ENCODE data around the gene CACNA1B.

Gene CACNA1B

DNA sequence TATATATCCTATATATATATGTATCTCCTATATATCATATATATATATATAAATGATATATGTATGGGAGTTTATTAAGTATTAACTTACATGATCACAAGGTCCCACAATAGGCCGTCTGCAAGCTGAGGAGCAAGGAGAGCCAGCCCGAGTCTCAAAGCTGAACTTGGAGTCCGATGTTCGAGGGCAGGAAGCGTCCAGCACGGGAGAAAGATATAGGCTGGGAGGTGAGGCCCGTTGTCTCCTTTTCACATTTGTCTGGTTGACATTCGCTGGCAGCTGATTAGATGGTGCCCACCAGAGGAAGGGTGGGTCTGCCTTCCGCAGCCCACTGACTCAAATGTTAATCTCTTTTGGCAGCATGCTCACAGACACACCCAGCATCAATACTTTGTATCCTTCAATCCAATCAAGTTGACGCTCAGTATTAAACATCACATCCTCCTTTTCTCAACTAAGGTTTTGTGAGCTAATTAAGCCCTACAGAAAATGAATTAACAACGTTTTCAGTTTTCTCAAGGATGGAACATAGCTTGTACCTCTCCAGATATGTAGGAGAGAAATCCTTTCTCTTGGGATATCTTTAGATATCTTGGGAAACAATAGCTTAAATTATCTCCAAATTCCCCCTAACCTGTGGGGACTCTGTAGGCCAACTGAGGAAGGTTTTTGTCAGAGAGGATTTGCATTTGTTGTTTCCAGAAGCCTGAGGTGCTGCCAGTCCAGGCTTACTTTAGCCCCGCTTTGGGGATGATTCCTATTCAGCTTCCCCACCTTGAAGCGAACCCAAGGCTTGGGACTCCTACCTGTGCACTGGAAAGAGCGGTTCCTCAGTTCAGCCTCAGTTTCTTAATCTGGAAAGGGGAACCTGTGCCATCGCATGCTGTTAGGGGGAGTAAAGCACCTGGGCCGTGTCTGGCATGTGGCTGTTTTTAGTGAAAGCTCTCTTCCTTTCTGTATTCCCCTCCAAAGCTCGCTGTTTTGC is 163.2 kb downstream of the CACNA1B start:
- no peak for DNase-seq (ENCODE audit: low spot score)

DNA sequence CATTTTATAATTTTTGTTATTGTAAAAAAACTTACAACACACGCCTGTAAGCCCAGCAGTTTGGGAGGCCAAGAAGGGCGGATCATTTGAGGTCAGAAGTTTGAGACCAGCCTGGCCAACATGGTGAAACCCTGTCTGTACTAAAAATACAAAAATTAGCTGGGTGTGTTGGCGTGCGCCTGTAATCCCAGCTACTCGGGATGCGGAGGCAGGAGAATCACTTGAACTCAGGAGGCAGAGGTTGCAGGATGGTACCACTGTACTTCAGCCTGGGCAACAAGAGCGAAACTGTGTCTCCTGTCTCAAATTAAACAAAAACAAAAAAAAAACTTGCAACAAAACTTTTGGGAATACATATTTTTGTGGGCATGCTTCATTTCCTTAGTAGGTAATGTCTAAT is 164.6 kb downstream of the CACNA1B start:
- no peak for DNase-seq (ENCODE audit: low spot score)

DNA sequence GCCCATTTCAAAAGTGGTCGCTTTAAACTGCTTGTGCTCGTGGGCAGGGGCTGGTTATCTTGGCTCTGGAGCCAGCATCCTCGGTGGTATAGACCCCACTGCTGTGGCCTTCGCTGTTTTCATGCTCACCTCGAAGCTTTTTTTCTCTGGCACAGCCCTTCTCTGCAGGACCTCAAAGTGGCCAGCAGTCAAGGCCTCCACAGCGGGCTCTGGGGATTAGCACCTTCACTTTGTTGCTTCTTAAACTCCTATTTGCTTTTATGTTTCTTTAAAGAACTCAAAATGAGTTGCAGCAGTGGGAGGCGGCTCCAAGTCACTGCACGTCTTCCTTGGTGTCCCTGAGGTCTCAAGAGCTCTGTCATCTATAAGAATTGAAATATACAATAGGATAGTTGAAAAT is 165.1 kb downstream of the CACNA1B start:
- no peak for DNase-seq (ENCODE audit: low spot score)

DNA sequence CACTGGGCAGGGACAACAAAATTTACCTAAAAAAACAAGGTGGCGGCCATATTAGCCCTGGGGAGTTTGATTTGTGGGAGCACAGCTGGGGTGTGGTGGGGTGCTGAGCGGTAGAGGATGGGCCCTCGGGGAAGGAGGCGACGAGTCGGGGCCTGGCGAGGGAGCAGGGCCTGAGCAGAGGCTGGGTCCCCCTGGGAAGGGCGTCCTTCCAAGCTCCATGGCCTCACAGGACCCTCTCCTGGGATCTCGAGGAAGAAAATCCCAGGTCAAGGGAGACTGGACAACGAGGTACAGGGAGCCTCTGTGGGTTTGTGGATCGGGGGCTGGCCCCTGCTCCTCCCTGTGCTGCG is 165.5 kb downstream of the CACNA1B start:
- DNase-seq (ENCODE audit: low spot score), result no peak

DNA sequence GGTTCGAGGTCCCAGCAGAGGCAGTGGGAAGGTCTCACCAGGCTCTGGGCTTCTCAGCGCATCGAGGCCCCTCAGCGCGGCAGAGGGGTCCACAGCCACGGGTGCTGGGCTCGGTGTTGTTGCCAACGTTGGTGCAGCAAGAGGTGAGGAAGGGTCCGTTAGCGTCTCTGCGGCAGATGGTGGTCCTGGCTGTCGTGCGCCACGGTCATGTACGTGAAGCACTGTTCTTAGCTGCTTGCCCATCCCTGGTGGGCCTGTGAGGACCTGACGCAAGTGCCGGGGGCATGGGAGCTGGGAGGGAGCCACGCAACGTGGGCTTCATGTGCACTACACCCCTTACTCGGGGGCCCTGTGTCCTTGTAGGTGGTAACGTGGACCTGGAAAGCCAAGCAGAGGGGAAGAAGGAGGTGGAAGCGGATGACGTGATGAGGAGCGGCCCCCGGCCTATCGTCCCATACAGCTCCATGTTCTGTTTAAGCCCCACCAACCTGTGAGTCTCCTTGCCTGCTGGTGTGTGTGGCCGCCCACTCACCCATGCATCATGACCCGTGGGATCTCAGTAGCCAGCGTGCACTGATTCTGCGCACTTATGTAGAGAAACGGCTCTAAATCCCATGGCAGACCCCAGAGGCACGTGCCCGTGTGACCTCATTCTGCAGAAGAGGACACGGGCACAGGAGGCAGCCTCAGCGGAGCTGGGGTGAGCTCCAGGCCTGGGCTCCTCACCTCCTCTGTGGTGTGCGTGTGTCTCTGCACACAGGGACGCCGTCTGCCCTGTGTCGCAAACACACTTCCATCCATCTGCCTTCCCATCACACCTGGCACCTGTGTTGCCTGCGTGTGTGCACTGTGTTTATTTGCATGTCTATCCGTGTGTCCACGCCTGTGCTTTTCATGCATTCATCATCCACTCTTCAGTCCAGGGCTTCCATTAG is 166.1 kb downstream of the CACNA1B start:
- DNase-seq (ENCODE audit: low spot score), result no peak

DNA sequence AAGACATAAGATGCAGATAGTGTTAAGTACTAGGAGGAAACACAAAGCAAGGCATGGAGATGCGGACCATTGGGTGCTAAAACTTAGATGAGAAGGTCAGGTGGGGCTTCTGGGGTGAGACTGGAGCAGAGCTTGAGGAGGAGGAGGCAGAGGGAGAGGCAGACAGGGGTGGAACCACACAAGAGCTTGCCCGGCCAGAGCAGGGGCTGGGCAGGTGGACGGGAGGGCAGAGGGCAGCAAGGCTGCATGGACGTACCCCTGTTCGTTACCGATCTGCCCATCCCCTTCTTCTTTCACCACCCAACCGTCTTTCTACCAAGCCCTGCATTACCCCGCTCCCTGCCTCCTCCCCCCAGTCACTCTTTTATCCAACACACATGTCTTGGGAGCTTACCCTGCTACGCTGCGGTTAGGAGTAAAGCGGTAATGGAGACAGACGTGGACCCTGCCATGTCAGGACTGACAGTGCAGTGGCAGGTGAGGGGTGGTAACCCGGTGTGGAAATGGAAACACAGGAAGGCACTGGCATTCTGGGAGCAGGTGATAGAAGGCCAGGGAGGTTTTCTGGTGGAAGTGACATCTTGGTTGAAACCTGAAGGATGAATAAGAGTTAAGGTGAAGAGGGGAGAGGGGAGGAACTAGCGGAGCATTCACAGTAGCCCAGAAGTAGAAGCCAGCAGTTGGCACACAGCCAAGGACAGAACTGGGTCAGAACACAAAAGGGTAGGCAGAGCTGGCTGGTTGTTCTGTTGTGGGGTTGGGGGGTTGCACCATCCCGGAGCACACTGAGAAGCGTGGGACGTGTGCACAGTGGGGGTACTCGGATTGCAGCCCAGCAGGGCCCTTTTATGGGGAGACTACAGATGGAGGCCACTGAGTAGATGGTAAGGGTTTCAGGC is 167.2 kb downstream of the CACNA1B start:
- DNase-seq (ENCODE audit: low spot score), result no peak

DNA sequence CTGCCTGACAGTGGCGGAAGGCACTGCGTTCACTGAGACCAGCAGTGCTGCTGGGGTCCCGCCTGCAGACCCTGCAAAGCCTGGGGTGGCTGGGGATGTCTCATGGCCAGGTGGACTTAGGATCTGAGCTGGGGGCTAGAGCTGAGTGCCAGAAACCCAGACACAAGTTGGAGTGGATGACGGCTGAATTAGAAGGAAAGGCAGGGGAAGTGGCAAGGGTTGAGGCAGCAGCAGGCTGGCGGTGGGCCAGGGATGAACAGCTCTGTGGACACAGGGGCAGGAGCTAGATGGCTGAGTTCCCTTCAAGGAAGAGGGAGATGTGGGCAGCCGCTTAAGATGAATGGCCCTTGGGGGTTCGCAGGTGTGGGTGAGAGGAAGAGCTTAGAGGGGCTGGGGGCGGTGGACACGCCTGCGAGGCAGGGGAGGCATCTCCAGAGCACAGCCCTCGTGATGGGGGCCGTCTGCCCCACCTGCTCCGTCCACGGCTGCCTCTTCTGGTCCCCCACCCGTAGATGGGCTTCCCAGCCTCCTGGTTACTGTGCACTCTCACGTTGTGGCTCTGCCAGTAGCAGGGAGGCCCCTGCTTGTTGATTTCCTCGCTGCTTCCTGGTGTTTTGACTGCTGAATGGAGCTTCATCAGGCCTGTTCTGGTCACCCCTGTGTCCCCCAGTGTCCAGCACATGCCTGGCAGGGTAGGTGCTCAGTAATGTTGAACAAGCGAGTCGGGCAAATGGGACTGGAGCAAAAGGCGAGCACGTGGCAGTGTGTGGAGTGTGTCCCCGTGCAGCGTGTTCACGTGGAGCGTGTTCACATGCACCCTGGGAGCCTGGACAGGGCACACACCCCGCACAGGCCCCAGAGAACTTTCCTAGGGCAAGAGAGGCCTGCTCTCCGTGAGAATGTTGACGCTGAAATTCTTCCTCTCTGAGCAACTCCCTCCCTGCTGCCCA is 168.2 kb downstream of the CACNA1B start:
- DNase-seq (ENCODE audit: low spot score), result no peak

DNA sequence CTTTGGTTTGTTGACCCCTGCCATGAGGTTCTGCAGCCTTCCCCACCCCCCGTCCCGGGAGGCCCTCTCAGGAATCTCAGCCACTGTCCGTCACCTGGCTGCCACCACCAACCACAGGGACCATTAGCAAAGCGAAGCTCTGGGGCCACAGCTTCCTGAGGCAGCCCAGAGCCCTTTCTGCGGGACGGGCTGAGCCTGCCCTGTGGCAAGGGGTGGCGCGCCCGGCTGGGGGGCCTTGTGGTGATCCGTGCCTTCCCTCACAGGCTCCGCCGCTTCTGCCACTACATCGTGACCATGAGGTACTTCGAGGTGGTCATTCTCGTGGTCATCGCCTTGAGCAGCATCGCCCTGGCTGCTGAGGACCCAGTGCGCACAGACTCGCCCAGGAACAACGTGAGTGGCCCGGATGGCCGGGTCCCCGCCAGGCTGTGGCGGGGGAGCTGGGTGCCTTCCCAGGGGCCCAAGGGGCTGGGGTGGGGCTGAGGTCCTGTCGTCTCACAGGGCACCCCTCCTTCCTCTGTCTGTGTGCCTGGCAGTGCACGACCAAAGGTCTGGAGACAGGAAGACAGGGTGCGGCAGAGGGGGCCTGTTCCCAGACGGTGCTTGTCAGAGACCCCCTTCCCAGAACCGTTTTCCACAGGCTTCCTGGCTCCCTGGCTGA is 169.2 kb downstream of the CACNA1B start:
- no peak for DNase-seq (ENCODE audit: low spot score)

DNA sequence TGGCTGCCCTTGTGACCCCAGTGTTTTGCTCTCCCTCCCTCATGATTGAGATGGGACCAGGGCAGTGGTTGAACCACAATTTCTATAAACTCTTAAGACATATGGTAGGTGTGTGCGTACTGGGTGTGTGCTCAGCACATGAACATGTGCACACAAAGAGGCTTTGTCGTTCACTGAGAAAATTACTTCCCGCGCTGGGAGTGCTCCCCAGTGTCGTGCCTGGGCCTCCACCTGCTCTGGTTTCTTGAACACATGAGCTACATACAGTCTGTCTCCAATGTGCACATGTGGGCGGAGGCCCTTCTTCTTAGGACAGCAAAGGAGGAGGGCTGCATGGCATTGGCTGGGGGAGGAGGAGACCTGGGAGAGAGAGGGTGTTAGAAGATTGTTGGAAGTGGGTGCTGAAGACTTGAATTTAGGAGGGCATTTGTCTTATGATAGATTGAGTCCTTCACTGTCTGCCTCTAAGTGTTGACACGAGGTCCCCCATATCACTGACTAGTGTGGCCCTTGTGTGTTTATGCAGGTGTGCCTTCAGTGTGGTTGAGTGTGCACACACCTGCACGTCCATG is 170.0 kb downstream of the CACNA1B start:
- no peak for DNase-seq (ENCODE audit: low spot score)

DNA sequence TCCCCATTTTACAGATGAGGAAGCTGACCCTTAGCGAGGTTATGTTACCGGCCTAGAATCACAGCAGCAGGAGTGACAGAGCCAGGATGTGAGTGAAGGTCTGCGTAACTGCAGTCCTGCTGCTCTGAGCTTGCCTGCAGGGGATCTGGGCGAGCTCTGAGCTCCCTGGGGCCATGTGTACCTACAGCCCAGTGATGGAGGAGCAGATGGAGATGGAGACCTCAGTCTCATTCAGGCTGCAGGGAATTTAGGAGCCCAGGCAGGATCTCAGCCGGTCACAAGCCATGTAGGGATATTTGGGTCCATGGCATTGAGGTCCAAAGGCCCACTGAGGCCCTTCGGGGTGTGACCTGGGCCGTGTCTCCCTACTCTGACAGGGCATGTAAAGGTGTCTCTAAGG is 170.6 kb downstream of the CACNA1B start:
- no peak for DNase-seq (ENCODE audit: low spot score)

DNA sequence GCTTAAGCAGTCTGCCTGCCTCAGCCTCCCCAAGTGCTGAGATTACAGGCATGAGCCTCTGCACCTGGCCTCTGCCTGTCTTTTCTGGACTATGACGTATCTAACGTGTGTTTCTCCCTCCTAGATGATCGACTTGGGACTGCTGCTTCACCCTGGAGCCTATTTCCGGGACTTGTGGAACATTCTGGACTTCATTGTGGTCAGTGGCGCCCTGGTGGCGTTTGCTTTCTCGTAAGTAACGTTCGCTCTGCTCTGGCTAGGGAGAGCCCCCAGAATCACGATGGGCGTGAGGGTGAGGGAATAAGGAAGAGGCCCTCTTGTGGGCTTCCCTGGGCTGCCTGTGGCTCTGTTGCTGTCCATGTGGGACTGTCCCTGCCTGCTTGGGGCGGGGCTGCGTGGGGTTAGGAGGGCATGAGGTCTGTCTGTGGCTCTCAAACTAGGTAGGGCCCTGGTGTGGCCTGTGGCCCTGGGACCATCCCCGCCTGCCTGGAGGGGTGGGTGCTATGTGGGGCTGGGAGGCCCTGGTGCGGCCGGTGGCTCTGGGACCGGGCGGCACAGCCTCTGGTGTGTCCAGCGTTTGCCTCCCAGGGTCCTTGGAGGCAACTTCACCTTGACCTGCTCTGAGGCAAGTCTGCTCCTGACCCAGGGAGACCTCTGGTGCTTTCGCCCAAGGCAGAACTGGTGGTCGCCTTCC is 171.7 kb downstream of the CACNA1B start:
- DNase-seq (ENCODE audit: low spot score), result no peak

DNA sequence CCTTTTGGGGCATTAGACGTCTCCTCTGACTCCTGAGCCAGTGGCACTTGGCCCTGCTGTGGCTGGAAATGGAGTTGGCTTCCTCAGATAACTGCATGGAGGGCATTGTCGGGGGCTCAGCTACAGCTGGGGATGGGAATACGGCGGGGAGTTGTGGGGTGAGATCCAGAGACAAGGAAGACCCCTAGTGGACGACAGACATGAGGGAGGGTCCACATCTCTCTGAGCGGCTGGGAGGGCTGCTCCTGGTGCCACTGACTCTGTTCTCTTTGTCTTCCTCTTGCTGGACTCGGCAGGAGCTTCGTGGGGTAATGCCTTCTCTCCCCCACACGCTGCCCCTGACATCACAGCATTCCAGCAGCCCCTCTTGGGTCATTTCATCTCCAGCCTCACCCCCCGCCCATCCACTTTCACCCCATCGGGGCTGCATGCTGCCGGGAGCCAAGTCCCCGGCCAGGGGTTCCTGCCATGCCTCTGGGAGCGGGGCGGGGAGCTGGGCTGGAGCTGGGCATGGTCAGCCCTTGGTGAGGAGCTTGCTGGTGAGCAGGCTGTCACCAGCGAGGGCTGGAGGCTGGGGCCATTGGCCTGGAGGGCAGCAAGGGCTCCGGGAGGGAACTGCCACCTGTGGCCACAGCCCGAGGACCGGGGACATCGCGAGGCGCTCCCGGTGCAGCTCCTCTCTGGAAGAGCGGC is 172.3 kb downstream of the CACNA1B start:
- DNase-seq (ENCODE audit: low spot score), result no peak

DNA sequence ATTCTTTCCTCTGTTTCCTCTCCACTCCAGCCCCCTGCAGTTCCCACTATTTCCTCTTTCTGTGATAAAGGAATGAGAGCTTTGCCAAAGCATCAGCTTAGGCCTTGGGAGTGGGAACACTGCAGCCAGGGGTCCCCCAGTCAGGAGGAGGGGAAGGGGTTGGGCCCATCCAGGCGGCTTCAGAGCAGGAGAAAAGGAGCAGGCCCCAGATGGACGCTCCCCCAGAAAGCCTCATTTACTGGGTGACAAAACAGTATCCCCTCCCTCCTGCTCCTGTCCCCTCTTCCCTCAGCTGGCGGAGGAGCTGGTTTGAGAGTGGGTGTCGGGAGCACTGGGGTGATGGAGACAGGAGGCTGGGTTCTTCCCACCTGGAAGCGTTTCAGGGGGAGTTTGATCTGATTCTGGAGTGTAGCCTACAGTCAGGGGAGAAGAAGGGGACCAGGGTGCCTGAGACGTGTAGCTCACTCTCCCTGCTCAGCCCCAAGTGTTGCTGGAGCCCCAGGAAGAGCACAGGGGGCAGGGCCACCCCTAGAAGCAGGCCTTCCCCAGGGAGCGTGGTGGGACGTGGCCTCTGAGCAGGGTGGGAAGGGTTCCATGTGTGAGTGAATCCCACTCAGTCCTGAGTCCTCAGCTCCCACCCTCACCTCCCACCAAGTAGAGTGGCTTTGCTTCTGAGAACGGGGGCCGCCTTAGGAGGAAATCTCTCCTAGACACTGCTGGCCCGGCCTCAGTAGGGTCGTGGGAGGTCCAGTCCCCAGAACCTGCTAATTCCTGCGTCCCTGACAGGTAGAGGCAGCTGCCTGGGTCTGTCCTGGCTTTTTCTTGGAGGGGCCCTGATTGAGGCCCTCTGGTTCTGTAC is 173.1 kb downstream of the CACNA1B start:
- DNase-seq (ENCODE audit: low spot score), result no peak

DNA sequence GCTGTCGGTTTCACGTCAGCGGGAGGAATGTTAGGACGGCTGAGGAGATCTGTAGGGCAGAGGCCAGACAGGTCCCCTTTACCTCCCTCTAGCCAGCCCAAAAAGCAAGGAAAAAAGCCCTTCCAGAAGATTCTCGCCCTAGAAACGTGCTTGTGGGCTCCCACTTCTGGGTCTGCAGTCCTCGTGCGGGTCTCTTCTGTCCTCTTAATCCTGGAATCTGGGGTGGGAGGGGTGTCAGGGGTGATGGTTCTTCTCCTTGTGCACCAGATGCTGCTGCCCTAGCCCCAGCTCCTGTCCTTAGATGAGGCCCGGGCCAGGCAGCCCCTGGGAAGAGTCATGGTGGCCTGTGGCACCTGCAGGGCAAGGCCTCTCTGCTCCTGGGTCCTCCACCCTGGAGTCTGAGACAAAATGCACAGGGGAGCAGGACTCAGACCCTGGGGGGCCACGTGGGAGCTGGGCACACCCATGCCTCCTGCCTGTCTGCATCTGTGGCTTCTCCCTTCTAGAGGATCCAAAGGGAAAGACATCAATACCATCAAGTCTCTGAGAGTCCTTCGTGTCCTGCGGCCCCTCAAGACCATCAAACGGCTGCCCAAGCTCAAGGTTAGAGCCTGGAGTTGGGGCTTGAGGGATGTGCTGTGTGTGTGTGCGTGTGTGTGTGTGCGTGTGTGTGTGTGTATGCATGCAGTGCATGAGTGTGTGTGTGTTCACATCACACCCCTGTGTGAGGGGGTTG is 174.2 kb downstream of the CACNA1B start:
- no peak for DNase-seq (ENCODE audit: low spot score)

DNA sequence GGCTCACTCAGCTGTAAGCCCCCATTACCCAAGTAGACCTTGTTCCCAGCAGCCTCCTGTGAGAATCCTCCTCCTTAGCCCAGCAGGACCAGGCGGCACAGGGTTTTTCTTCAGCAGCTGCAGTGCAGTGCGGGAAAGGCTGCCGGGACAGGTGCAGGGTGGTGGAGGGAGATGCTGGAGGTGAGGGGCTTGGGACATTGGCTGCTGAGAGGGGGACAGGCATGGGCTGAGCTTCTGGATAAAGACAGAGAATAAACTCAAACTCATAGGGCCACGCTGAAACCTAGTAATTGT is 174.7 kb downstream of the CACNA1B start:
- DNase-seq (ENCODE audit: low spot score), result no peak

DNA sequence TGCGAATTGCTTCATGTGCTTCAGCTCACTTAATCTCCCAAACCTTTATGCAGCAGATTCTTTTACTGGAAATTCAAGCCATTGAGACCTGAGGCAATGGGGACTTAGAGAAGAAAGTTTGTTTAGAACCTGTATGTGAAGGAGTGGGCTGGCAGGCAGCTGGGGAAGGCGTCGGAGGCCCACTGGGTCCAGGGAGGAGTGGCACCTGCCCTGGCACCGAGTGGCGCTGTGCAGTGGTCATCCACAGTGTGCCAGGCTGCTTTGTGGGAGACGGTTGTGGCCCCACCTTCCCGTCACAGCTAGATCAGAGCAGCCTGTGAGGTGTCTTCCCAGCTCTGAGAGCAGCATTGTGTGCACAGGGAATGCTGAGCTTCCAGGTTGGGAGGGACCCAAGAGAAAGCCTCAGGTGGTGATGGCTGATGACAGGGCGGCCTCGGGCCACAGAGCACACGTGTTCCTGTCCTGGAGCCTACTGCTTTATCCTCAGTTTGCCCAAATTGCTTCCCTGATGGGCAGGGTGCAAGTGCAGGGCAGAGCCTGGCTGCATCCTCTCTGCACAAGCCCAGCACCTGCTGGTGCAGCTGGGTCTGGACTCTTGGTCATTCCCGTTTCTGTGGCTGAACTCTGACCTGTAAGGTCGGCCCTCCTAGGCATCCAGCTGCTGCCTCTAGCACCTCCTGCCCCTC is 175.2 kb downstream of the CACNA1B start:
- DNase-seq (ENCODE audit: low spot score), result no peak
